MM.1S (cell line): Measurements from ENCODE around the gene GFRA1.

Experiments
- CTCF ChIP-seq: fragments of 300-600 bp; sonication (generic); IDR thresholded peaks from 2 replicates; pipeline ENCODE4 v1.5.1; 2016; ENCODE audit warnings: antibody characterized with exemption, low read length, mixed read lengths
- EZH2 ChIP-seq: fragments of 300-600 bp; sonication (generic); optimal IDR thresholded peaks from 2 replicates; pipeline ENCODE3; 2017; ENCODE audit warnings: low read depth, mild to moderate bottlenecking, antibody characterized with exemption, low read length, mixed read lengths
- EZH2phosphoT487 ChIP-seq: fragments of 300-600 bp; sonication (generic); IDR thresholded peaks from 2 replicates; pipeline ENCODE4 v1.6.1; 2018; ENCODE audit warnings: antibody characterized with exemption, low read length

GRCh38 chr10:116014871-116015582 is 258.0 kb downstream of the GFRA1 start:
- no peak for TF ChIP-seq EZH2
- no peak for TF ChIP-seq CTCF
- no peak for TF ChIP-seq EZH2phosphoT487
